PFSK-1 (cell line): ENCODE data around the gene FADS3.

Source experiments
- FOXP2 ChIP-seq: optimal IDR thresholded peaks from 2 replicates; pipeline ENCODE3; 2011; ENCODE audit warnings: borderline replicate concordance, control low read depth, inconsistent platforms; ENCODE audit not compliant: insufficient read depth; ENCODE audit errors: extremely low read length, extremely low read depth
- POLR2AphosphoS5 ChIP-seq: IDR thresholded peaks from 2 replicates; pipeline ENCODE4 v1.6.1; 2012; ENCODE audit warnings: low read depth, mild to moderate bottlenecking, control low read depth, low read length, moderate library complexity
- SIN3A ChIP-seq: IDR thresholded peaks from 2 replicates; pipeline ENCODE4 v1.6.1; 2012; ENCODE audit warnings: mild to moderate bottlenecking, low read length, moderate library complexity, borderline replicate concordance; ENCODE audit not compliant: insufficient read depth
- TAF1 ChIP-seq: IDR thresholded peaks from 2 replicates; pipeline ENCODE4 v1.6.1; 2012; ENCODE audit warnings: low read length, control low read depth, borderline replicate concordance; ENCODE audit not compliant: insufficient read depth
- TF ChIP-seq, protein P1 (sequence below), 2 experiments: IDR thresholded peaks; 2 replicates each; pipeline versions ENCODE4 v1.6.1 to v1.8.0; 2011 to 2012; ENCODE audit warnings: low read depth in 2 of 2, low read length in 2 of 2, control low read depth in 1 of 2, inconsistent platforms in 1 of 2, mild to moderate bottlenecking in 1 of 2, moderate library complexity in 1 of 2; ENCODE audit not compliant: insufficient read depth in 1 of 2

FADS3 gene

GRCh38 chr11:61887839-61888494 lies 3.4 kb downstream of the FADS3 start:
- no peak for TF ChIP-seq SIN3A
- TF ChIP-seq FOXP2 = no peak
- TF ChIP-seq TAF1 = no peak
- TF ChIP-seq POLR2AphosphoS5 = no peak
- TF ChIP-seq, protein P1, sequence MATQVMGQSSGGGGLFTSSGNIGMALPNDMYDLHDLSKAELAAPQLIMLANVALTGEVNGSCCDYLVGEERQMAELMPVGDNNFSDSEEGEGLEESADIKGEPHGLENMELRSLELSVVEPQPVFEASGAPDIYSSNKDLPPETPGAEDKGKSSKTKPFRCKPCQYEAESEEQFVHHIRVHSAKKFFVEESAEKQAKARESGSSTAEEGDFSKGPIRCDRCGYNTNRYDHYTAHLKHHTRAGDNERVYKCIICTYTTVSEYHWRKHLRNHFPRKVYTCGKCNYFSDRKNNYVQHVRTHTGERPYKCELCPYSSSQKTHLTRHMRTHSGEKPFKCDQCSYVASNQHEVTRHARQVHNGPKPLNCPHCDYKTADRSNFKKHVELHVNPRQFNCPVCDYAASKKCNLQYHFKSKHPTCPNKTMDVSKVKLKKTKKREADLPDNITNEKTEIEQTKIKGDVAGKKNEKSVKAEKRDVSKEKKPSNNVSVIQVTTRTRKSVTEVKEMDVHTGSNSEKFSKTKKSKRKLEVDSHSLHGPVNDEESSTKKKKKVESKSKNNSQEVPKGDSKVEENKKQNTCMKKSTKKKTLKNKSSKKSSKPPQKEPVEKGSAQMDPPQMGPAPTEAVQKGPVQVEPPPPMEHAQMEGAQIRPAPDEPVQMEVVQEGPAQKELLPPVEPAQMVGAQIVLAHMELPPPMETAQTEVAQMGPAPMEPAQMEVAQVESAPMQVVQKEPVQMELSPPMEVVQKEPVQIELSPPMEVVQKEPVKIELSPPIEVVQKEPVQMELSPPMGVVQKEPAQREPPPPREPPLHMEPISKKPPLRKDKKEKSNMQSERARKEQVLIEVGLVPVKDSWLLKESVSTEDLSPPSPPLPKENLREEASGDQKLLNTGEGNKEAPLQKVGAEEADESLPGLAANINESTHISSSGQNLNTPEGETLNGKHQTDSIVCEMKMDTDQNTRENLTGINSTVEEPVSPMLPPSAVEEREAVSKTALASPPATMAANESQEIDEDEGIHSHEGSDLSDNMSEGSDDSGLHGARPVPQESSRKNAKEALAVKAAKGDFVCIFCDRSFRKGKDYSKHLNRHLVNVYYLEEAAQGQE (IDR thresholded peaks at IDR 0.05; ENCODE audit: insufficient read depth in 1 of 2, low read depth in 2 of 2, low read length in 2 of 2) = no peak

DNA sequence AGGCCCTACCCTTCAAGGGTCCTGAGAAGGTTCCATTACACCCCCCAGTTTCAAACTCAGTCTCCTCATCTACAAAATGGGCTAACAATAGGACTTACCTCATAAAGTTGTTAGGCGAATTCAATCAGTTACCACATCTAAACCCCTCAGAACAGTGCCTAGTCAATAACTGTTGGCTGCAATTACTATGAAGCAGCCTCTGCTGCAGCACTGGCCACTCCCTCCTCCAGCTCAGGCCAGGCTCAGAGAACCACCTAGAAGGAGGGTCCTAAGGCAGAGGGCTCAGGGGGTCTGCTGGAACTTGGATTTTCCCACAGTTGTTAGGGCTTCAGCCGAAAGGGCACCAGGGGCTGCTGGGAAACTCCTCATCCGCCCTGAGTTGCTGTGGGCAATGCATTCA lies 4.7 kb downstream of the FADS3 start:
- no peak for TF ChIP-seq FOXP2
- TF ChIP-seq POLR2AphosphoS5 = no peak
- TF ChIP-seq, protein P1 (IDR thresholded peaks at IDR 0.05; ENCODE audit: insufficient read depth in 1 of 2, low read depth in 2 of 2, low read length in 2 of 2) = no peak
- no peak for TF ChIP-seq SIN3A
- TF ChIP-seq TAF1 = no peak

- TF ChIP-seq FOXP2 (no peak), POLR2AphosphoS5 (no peak), SIN3A (no peak), TAF1 (no peak)
- TF ChIP-seq, protein P1 (IDR thresholded peaks at IDR 0.05; ENCODE audit: insufficient read depth in 1 of 2, low read depth in 2 of 2, low read length in 2 of 2) = no peak
Observed at GRCh38 chr11:61885784-61886580, 5.4 kb downstream of the FADS3 start.

GRCh38 chr11:61885166-61885778 lies 6.1 kb downstream of the FADS3 start:
- TF ChIP-seq, protein P1 (IDR thresholded peaks at IDR 0.05; ENCODE audit: insufficient read depth in 1 of 2, low read depth in 2 of 2, low read length in 2 of 2) = no peak
- TF ChIP-seq POLR2AphosphoS5 (no peak), SIN3A (no peak), TAF1 (no peak), FOXP2 (no peak)
